ENCODE measurements around the gene GPHA2. TPM values are rescaled to one million over a fixed set of nuclear protein-coding genes. Genes with fewer than 3 reads are reported as not detected.

The GPHA2 gene
- total and polyA plus RNA-seq, 10 of the 15 experiments (the other 5 are each of a cell fraction or from before 2014, with no cell fraction given): not detected

DNA sequence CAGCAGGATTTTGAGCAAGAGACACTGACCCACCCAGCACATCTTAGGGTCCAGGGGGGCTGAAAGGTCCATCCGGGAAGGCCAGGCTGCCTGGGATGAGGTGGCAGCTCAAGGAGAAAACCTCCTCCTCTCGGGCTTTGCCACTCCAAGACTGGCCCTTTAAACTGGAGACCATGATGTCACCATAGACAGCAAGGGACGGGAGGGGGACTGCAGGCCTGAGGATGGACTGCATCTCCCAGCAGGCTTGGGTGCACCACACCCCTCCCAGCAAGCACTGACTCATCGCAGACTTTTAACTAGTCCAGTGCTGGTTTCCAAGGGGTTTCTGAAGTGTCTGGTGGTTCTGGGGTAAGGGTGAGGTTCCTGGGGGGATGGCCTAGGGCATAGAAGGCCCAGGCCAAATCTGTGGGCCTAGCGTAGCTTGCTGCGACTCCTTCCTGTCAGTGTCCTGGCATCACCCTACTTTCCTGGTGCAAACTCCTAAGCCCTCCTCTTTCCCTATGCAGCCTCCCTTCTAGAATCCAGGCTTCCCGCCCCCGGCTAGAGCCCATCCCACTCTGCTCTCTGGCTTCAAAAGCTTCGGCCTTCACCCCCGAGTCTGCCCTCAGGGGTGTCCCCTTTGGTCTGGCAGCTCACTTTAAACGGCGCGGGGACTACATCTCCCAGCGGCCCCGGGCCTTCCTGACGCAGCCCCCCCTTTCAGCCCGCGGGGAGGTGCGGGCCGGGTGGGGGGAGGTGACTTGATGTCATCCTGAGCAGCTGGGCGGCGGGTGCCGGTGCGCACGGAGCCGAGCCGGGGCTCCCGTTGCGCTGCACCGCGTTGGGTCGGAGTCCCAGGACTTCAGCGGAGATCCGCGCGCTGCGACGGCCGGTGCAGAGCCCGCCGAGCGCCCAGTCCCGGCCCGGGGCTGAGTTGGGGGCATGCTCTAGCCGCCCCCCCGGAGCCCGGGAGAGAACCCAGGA lies 11.5 kb downstream of the GPHA2 start, which contains the start of gene PPP2R5B (continued):
- TF ChIP-seq PKNOX1 (IDR thresholded peaks at IDR 0.05) (peak; percentile 15; the same call in 1 of the 2 replicates), FOXM1 (IDR thresholded peaks at IDR 0.05; ENCODE audit: low read depth, low read length) (no peak), ZNF24 (IDR thresholded peaks at IDR 0.05) (no peak), NFYB (IDR thresholded peaks at IDR 0.05; ENCODE audit: insufficient read depth, low read depth, low read length) (0 out of 2 replicates have a peak, but pooled peaks have one; percentile 14), REST (IDR thresholded peaks at IDR 0.05; ENCODE audit: low read depth, low read length) (no peak), BACH1 (IDR thresholded peaks at IDR 0.05; ENCODE audit: borderline replicate concordance) (peak; percentile 59), POU2F2 (IDR thresholded peaks at IDR 0.05; ENCODE audit: borderline replicate concordance, low read depth, low read length) (no peak), DPF2 (IDR thresholded peaks at IDR 0.05) (peak; percentile 78), SREBF1 (IDR thresholded peaks at IDR 0.05; ENCODE audit: low read length) (no peak), MTA3 (IDR thresholded peaks at IDR 0.05; ENCODE audit: borderline replicate concordance, low read length) (no peak), PAX5 (IDR thresholded peaks at IDR 0.05; ENCODE audit: borderline replicate concordance, low read depth, low read length) (peak; percentile 73), TCF12 (IDR thresholded peaks at IDR 0.05; ENCODE audit: low read depth, low read length) (peak; percentile 86), SPI1 (IDR thresholded peaks at IDR 0.05; ENCODE audit: borderline replicate concordance, insufficient read depth, low read depth, low read length) (no peak)
- TF ChIP-seq, protein P1, sequence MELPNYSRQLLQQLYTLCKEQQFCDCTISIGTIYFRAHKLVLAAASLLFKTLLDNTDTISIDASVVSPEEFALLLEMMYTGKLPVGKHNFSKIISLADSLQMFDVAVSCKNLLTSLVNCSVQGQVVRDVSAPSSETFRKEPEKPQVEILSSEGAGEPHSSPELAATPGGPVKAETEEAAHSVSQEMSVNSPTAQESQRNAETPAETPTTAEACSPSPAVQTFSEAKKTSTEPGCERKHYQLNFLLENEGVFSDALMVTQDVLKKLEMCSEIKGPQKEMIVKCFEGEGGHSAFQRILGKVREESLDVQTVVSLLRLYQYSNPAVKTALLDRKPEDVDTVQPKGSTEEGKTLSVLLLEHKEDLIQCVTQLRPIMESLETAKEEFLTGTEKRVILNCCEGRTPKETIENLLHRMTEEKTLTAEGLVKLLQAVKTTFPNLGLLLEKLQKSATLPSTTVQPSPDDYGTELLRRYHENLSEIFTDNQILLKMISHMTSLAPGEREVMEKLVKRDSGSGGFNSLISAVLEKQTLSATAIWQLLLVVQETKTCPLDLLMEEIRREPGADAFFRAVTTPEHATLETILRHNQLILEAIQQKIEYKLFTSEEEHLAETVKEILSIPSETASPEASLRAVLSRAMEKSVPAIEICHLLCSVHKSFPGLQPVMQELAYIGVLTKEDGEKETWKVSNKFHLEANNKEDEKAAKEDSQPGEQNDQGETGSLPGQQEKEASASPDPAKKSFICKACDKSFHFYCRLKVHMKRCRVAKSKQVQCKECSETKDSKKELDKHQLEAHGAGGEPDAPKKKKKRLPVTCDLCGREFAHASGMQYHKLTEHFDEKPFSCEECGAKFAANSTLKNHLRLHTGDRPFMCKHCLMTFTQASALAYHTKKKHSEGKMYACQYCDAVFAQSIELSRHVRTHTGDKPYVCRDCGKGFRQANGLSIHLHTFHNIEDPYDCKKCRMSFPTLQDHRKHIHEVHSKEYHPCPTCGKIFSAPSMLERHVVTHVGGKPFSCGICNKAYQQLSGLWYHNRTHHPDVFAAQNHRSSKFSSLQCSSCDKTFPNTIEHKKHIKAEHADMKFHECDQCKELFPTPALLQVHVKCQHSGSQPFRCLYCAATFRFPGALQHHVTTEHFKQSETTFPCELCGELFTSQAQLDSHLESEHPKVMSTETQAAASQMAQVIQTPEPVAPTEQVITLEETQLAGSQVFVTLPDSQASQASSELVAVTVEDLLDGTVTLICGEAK (IDR thresholded peaks at IDR 0.05; ENCODE audit: borderline replicate concordance): peak; percentile 81
- TF ChIP-seq, protein P2, sequence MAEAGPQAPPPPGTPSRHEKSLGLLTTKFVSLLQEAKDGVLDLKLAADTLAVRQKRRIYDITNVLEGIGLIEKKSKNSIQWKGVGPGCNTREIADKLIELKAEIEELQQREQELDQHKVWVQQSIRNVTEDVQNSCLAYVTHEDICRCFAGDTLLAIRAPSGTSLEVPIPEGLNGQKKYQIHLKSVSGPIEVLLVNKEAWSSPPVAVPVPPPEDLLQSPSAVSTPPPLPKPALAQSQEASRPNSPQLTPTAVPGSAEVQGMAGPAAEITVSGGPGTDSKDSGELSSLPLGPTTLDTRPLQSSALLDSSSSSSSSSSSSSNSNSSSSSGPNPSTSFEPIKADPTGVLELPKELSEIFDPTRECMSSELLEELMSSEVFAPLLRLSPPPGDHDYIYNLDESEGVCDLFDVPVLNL (IDR thresholded peaks at IDR 0.05; ENCODE audit: low read depth, low read length): peak; percentile 64

Measured in GM12878 (cell line).